GDM1 (cell line): Measurements from ENCODE around the gene SP6.

ENCODE experiments used
- DNase-seq: peaks from one replicate; lab custom pipeline; 2025; lab: John Stamatoyannopoulos, UW

The SP6 gene

DNA sequence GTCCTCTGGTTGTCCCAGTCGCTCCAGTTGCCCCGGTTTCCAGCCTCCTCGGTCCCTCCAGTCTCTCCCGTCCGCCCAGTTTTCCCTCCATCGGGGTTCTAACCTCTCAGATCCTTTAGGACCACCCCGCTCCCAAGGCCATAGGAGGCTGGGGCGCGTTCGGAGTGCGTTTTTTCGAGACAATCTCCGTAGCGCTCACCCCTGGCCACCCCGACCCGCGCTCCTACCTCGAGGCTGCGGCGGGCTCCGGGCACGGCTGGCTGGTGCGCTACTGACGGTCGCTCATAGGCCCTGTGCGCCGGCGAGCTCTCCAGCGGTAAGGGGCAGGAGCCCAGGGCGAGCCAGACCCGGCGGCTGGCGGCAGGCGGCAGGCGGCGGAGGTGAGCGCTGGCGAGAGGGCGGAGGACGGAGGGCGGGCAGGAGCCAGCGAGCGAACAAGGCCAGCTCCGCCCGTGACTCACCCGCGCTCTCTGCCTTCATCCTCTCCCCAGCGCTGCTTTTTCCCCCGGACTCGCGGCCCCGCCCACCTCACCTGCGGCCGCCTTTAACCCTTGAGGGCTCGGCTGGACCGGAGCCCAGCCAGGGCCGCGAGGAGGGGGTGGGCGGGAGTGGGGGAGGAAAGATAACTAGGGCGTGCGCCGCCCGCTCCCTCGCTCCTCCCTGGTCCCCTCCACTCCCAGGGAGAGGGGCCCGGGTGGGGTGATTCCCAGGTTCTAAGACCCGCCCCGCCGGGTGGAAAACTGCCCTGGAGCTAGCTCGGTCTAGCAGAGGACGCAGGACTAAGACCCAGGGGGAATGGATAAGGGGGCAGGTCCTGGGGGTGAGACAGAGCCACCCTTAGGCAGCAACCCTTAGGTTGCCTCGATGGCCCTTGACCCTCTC, at the start of gene SP6:
Gene SP6 (minus strand): TSS at position 472 of the 882 bp plus-strand sequence. CDS start 2,734 bp downstream, outside the sequence.
- DNase-seq, result no peak

DNA sequence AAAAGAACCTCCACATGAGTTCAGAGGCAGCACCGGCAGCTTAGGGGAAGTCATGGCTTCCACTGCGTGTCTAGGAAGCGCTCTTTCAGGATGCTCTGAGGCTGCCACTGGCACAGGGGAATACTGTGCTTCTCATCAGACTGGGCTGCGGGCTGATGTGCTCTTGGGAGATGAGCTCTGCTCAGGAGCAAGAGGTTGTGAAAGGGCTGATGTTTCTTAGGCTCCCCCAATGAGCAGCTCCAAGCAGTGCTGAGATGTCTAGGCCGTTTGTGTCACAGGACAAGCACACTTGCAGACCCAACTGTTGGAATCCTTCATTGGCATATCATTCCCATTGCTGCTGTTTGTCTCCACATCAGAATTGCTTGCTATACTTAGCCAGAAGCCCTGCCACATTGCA, 48.7 kb upstream of the SP6 start:
- DNase-seq, result no peak

DNA sequence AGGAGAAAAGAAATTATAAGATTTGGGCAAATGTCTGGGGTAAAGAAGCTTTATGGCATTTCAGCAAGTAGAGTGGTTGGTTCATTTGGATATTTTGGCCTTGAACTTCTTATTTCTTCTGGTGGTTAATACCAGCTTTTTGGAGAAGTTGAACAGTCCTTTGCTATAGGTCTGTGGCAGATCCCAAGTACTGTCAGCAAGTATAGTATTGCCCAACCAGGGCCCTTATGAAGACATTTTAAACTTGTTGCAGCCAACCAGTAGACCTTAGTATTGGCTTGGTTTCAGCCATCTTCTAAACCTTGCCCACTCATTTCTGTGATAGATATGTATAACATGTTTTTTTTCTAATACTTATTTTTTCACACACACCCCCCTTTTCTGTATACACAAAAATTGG, 47.3 kb upstream of the SP6 start:
- no peak for DNase-seq

DNA sequence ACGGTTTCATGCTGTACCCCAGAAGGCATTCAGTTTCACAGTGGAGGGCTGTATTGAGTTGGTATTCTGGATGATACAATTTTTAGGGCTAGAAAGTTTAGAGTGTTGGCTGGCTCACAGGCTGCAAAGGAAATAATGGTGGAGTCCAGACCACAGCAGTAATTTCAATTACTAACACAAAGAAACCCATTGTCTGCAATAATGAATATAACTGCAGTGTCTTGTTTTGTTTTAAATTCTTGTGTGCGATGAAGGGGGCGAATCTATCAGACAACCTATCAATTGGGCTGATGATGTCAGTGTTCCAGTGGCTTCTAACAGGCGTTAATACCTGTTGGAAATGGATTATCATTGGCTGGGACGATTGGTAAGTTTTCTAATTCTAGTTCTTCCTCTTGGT, 46.6 kb upstream of the SP6 start:
- no peak for DNase-seq

DNA sequence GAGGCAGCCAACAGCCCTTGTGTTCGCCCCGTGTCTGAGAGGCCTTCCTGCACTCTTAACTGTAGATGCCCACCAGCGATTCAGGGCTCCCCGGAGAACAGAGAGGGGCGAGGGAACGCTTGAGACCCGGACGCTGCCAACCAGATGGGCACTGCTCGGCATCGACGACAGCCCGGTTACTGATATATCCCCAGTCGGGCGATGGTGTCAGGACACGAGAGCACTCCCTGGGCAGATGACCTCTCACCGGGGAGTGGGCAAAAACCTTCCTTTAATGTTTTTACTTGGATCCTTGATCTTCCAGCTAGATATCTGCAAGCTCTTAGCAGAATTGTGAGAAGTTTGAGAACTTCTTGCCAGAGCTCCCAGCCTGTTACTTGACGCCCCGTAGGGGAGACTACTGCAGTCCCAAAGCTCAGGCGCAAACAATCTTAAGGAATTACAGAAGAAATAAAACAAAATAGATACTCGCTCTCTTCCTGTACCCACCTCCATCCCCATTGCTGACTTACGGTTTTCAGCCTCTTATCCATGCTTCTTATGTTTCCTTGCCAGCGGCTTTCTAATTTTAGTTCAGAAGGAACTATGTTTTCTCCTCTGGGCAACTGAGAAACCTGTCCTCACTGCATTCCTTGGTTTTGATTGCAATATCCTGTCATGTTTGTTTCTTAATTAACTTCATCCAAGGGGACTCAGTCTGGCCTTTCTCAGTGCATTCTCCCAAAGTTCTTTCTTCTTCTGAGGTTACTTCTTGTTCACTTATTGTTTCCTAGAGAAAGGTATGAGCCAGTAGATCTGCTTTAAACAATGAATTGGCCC, 45.9 kb upstream of the SP6 start:
- no peak for DNase-seq

DNA sequence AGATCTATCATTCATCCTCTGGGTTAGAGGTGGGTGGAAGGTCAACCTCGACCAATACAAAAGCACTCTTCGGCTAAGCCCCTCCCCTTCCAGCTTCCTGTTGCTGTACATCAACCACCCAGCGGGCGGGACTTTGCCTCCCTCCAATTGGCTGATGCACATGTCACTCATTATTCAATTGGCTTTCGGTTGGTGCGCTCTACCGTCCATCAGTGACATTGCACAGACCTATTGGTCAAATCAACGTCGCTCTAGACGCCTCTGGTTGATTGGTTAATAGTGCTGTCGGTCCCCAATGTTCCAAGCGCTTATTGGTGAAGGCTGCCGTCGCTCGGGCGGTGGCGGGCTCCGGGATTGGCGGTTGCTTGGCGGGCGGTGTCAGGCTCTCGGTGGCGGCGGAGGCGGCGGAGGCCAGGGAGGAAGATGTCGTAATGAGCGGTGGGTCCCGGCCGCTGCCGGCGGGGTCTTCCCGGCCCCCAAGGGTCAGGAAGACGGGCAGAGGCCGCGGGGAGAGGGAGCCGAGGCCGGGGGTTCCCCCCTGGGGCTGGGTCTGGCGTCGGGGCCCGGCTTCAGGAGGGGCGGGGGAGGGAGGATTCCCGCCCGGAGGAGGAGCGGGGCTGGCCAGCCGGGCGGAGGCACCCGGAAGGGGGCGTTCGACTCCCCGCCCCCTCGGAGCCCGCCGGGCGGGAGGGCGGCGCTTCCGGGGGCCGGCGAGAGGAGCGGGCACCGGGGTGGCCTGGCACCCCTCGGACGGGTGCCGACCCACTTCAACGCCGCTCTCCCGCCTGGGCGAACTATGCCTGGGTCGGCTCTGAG, 45.1 kb upstream of the SP6 start, which contains the start of gene SP2:
Gene SP2 (plus strand): TSS at position 381 of the 816 bp plus-strand sequence. CDS start 51 bp downstream, at position 432.
- DNase-seq, result peak; percentile 100

DNA sequence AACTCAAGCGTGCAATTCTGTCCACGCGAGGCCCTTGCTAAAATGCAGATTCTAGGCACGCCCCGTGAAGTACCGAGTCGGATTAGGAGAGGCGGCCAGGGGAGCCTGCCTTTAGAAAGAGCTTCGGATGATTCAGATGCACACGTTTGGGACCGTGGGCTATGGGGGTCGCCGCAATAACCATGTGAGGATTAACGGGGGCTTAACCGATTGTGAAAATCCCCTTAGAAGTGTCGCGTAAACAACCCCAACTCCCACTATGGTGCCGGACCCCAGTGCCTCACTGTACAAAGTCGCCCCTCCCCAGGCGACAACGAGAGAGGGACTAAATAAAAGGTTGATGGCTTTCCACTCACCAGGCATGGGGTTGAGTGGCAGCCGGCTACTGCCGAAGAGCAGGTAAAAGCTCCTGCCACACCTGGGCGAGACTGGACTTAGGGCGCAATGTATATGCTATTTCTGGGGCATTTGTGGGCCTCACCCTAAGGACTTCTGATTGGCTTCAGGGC, 44.4 kb upstream of the SP6 start:
- no peak for DNase-seq

DNA sequence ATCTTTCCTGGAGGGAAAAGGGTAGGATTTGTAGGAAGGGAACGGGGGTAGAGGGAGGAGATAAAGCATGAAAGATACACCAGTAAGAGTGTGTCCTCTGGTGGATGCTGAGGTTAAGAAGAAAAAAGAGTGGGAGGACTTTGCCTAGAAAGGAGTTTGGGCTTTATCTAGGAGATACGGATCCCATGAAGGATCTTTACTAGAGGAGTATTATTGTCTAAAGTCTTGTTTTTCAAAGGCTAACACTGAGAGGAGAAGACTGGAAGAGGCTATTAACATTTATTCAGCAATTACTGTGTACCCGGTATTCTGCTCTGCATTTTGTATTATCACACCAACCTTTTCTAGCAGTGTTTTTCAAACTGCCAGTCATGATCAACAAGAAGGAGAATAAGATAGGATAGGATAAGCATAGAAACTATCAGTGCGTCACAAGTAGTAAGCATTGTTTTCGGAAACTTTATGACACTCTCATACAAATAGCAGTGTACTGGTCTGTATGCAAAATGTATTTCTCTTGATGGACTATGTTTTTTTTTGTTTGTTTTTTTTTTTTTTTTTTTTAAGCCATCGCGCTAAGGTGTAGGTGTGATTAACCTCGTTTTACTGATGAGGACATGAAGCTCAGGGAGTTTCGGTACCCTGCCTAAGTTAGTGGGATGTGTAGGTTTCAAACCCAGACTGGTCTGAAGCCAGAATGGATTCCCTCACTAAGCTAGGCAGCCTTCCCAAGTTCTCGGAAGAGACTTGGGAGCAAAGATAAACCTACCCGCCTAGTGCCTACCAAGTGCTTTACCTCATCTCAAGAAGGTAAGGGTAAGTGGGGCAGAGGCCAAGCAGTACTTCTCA, 43.8 kb upstream of the SP6 start:
- DNase-seq, result no peak

DNA sequence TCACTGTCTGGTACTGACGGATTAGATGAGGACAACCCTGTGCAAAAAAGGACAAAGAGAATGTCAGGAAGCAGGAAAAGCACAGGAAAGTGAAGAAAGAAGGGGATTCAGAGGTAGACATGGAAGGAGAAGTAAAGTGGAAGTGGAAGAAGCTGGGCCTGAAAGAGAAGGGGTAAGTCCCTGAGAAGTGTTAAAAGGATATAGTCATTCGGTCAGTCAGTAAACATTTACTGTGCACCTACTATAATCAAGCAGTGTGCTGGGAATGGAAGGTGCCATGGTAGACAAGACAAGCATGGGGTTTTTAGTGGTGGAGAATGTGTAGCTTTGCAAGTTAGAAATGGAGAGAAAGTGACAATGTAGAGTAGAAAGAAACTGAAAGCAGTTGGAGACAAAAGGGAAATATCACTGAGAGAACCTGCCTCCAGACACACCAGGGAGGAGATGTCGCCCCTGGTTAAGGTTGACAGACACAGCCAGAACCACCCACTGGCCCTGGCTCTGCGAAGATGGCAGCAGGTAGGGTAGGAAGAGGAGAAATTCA, 40.7 kb upstream of the SP6 start:
- DNase-seq, result no peak

DNA sequence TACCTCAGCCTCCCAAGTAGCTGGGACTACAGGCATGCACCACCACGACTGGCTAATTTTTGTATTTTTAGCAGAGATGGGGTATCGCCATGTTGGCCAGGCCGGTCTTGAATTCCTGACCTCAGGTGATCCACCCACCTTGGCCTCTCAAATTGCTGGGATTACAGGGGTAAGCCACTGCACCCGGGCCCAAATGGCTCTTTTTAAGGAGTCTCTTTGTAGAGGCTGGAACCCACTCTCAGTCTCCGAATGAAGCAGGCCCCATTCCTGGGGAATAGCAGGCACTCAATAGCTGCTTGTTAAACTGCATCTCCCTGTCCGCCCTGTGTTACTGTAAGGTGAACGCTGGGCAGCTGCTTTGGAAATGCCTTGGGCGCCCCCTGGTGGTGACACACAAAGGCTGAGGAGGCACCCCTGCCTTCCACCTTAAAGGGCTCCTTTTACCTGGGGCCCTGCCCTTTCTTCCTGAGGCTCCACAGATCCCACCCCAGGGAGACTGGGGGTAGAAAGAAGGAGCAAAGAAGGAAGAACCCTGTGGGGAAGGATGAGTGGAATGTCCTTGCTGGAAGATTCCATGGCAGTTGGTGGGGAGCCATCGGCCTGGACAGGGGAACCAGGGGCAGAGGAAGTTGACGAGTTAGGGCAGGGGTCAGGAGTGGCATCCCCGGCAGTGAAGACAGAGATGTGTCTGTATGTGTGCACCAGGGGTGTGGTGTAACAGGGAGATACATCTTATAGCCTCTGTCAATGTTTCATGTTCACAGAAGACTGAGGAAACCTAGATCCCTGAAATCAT, 39.0 kb upstream of the SP6 start:
- peak; percentile 73 for DNase-seq

DNA sequence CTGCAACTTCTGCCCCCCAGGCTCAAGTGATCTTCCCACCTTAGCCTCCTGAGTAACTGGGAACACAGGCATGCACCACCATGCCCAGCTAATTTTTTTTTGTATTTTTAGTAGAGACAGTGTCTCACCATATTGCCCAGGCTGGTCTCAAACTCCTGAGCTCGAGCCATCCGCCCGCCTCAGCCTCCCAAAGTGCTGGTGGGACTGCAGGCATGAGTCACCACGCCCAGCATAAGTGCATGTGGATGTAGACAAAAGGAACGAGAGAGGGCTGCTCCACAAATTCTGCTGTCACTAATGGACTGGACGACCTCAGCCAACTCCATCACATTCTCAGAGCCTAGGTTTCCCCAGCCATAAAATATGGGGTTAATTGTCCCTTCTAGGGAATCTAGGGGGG, 37.3 kb upstream of the SP6 start:
- no peak for DNase-seq

DNA sequence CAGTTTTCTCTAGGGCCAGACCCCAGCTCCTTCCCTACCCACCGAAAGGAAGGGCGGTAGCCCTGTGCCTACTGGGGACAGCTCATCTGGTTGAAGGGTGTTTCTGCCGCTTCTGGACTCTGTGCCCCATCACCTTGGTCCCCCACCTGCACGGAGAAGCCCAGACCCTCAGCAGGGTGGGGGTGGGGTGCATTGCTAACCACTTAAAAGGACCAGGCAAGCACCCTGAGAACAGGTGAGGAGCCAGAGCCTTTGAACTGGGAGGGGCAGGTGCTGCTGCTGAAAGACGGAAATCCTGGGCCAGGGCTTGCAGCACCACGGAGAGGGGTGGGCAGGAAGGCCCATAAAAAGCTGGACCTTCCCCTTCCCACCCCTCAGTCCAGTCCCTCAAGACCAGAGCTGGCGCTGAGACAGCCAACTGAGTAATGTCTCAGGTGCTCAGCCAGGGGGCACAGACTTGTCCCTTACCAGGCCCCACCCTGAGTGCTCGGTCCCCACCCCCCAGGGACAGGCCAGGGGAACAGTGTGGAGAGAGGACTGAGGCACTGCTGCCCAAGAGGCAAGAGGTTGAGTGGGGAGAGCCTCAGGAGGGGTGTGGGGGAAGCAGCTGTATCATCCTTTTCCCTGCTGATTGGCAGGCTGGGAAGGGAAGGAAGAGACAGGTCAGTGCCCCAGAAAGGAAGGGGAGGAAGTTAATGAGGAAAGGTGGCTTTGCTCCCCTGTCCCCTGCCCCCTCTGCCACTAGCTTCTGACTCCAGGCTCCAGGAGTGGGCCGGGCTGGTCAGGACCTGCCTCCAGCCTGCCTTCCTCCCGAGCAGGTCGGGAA, 34.2 kb upstream of the SP6 start:
- no peak for DNase-seq

DNA sequence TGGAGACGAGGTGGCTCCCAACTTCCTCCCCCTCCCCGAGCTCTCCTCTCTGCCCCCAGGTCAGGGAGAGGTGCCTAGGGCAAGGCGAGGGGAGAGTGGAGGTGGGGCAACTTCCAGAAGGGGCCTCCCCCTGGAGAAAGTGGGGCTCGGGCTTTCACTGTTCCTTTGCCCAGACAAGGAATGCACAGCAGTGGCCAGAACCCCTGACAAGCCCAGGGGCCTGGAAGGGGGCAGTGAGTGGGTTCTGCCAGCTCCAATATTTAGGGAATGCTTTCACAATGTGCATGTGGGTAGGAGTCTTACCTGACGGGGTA, 33.4 kb upstream of the SP6 start:
- DNase-seq, result no peak

DNA sequence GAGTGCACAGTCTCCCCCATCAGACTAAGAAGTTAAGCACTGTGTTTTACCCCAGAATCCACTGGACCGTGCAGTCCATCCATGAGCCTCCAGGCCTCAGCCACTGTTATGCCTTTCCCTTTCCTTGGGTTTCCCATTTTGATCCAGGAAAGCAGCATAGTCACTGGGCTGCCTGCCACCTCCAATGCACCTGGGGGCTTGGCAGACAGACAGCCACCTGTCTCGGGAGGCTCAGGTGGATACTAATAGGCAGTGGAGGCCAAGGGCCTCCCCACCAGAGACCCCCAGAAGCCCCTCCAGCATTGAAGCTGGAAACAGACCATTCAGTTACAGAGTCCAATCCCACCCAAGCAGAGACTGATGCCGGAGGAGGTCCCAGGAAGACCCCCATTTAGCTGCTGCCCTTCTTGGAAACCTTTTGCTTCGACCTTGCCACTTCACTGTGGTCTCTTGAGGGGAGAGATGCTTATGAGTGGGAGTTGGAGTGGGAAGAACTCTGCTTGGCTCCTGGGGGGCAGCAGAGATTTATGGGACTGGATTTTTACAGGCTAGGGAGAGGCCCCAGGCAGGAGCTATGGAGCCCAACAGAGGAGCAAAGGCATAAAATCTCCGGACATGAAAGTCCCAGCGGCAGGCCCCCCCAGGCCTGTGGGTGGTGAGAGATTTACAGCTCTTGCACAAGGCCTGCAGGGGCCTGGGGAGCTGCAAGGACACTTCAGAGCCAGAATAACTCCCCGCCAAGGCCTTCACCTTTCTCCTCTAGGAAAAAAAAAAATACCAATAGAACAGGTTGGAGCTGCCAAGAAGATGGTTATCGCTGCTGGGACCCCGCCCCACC, 32.8 kb upstream of the SP6 start:
- DNase-seq, result no peak

DNA sequence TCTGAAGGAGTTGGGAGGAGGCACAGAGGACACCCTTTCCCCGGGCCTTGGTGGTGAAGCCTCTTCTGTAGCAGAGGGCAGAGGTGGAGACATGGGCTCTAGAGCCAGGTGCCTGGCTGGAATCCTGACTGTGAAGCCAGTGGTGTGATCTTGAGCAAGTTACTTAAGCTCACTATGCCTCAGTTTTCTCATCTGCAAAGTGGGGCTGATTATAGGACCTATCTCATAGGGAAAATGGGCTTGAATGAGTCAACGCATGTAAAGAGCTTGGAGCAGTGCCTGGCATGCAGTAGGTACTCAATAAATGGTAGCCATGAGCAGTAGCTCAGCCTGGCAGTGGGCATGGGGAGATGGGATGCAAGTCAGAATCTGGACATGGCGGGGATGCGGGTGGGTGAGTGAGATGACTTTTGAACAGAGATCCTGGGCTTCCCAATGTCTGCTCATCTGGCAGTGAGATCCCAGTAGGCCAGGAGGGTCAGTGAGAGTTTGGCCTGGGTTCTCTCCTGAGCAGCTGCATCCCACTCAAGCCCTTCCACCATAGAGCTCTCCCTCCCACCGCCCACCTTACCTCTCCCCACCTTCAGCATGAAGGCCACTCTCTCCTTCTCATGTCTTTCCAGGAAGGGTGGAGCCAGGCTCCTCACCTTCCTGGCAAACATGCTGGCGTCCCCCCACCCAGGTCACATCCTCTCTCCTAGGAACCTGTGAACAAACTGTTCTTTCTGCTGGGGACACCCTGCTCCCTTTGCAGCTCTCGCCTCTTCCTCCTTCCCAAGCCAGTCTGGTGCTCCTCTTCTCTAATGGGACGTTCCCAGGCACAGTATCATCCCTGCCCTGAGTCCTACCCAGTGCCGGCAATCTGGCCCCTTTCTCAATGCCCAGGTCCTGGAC, 32.0 kb upstream of the SP6 start:
- no peak for DNase-seq

DNA sequence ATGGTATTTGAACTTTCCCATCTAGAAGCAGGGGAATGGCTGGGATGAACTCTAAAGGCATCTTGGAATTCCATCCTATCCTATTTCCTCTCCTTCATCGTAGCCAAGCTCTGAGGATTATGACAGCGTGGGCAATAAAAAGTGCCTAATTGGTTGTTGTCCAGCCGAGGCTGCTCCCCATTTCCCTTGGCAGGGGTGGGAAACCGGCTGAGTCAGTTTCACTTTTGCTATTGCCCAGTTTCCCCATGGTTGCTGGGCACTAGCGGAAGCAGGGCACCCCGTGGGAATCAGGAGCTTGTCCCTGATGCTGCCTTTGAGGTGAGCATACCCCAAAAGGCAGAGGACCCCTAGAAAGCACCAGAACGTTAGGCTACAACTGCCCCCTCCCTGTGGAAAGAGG, 31.3 kb upstream of the SP6 start:
- no peak for DNase-seq

DNA sequence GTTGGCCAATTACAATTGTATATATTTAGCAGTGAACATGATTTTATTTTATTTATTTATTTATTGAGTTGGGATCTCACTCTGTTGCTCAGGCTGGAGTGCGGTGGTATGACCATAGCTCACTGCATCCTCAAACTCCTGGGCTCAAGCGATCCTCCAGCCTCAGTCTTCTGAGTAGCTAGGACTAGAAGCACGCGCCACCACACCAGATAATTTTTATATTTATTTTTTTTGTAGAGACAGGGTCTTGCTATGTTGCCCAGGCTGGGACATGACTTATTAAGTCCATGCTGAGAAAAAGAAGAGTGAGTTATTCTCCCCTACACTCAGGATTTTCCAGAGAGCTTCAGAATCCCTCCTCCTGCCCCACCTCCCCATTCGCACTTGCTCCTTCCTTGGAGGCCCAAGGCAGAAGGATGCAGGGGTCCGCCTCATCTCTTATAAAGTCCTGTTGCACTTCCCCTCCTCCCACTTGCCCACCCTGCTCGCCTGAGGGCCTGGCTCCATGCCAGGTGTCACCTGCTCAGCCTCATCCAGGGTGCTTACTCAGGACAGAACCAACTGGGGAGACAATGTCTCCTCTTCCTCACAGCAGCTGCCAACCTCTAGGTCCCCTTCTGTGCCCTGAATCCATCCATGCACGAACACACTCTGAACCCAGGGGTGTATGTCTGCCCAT, 29.0 kb upstream of the SP6 start:
- no peak for DNase-seq
